ENCODE results near the gene COL24A1. TPM values are rescaled to one million over a fixed set of nuclear protein-coding genes. Genes with fewer than 3 reads are reported as not detected.

The COL24A1 gene
- total RNA-seq, 1 experiment from 2014 or later = 0.35 TPM

DNA sequence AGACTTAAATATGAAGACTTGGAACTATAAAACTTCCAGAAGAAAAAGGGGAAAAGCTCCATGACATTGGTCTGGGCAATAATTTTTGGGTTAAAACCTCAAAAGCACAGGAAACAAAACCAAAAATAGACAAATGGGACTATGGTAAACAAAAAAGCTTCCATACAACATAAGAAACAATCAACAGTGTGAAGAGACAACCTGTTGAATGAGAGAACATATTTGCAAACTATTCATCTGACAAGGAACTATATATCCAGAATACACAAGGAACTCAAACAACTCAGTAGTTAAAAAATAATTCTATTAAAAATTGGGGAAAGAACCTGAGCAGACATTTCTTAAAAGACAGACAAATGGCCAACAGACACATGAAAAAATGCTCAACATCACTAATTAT is 255.7 kb downstream of the COL24A1 start:
- H3K9me3 Mint-ChIP-seq = peaks cover 0 to 2% of the 10 kb centered on the region in 2 experiments; a peak in 2 of 5 replicates
- H3K79me1 ChIP-seq (ENCODE audit: insufficient read depth, low read depth, low read length, poor library complexity, severe bottlenecking) = no peaks in the 10 kb centered on the region
- H3K27me3 ChIP-seq (ENCODE audit: insufficient read depth, low read length) = no peaks in the 10 kb centered on the region
- no peak overlapping the region for H2BK120ac ChIP-seq (ENCODE audit: low read depth, low read length, poor library complexity, severe bottlenecking)
- H4K91ac ChIP-seq (ENCODE audit: insufficient read length, low read depth, low read length) = no peak overlapping the region
- no peak overlapping the region for H3K4me2 ChIP-seq (ENCODE audit: insufficient read depth, insufficient read length, low read length)
- no peaks in the 10 kb centered on the region for H3K9me3 ChIP-seq (ENCODE audit: control insufficient read depth, low read depth, low read length)
- H3K27ac Mint-ChIP-seq = no peak overlapping the region
- no peak overlapping the region for H3T11ph ChIP-seq (ENCODE audit: low read length)
- no peak overlapping the region for H2BK12ac ChIP-seq (ENCODE audit: insufficient read length, low read depth, low read length)
- no peak overlapping the region for H4K8ac ChIP-seq (replicated peaks; ENCODE audit: insufficient read length, low read depth, low read length)
- no peak overlapping the region for H2AFZ ChIP-seq (ENCODE audit: low read length)
- H2BK15ac ChIP-seq (ENCODE audit: low read depth, low read length) = no peak overlapping the region
- H4K5ac ChIP-seq (ENCODE audit: insufficient read length, low read depth, low read length) = no peak overlapping the region
- no peaks in the 10 kb centered on the region for H3K23me2 ChIP-seq (ENCODE audit: insufficient read length, low read depth, low read length, poor library complexity, severe bottlenecking)
- no peak overlapping the region for H3K4me3 Mint-ChIP-seq
- no peak overlapping the region for H2AK5ac ChIP-seq (ENCODE audit: insufficient read length, low read length)
- TF ChIP-seq, protein P1, sequence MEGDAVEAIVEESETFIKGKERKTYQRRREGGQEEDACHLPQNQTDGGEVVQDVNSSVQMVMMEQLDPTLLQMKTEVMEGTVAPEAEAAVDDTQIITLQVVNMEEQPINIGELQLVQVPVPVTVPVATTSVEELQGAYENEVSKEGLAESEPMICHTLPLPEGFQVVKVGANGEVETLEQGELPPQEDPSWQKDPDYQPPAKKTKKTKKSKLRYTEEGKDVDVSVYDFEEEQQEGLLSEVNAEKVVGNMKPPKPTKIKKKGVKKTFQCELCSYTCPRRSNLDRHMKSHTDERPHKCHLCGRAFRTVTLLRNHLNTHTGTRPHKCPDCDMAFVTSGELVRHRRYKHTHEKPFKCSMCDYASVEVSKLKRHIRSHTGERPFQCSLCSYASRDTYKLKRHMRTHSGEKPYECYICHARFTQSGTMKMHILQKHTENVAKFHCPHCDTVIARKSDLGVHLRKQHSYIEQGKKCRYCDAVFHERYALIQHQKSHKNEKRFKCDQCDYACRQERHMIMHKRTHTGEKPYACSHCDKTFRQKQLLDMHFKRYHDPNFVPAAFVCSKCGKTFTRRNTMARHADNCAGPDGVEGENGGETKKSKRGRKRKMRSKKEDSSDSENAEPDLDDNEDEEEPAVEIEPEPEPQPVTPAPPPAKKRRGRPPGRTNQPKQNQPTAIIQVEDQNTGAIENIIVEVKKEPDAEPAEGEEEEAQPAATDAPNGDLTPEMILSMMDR (conservative IDR thresholded peaks at IDR 0.05) = no peak
- no peak overlapping the region for H3K18ac ChIP-seq (ENCODE audit: insufficient read length, low read depth, low read length)
- no peak overlapping the region for H3K23ac ChIP-seq (ENCODE audit: insufficient read length, low read depth, low read length)
- H3K9ac ChIP-seq (ENCODE audit: extremely low read depth, insufficient read length, low read length) = no peak overlapping the region
- no peaks in the 10 kb centered on the region for H4K20me1 ChIP-seq (ENCODE audit: control insufficient read depth, insufficient read depth, insufficient read length)
- no peak for DNase-seq
- H3K27me3 Mint-ChIP-seq (ENCODE audit: low read depth) = no peaks in the 10 kb centered on the region
- H3K27ac ChIP-seq (ENCODE audit: insufficient read length, low read depth, low read length) = no peak overlapping the region
- H3K4me1 Mint-ChIP-seq = no peaks in the 10 kb centered on the region
- H3K4me1 ChIP-seq (ENCODE audit: insufficient read depth, low read length) = no peaks in the 10 kb centered on the region
- no peak overlapping the region for H3K56ac ChIP-seq (ENCODE audit: insufficient read length, low read depth, low read length)
- no peak overlapping the region for H2BK5ac ChIP-seq (ENCODE audit: insufficient read length, low read length)
- no peaks in the 10 kb centered on the region for H3K36me3 Mint-ChIP-seq (ENCODE audit: insufficient read depth in 1 of 3, low read depth in 3 of 3)
- H3K79me2 ChIP-seq (ENCODE audit: insufficient read depth, low read length) = no peaks in the 10 kb centered on the region
- H3K14ac ChIP-seq (ENCODE audit: insufficient read depth, low read length) = no peak overlapping the region
- no peak overlapping the region for H2BK20ac ChIP-seq (ENCODE audit: low read depth, low read length, poor library complexity, severe bottlenecking)
- H3K4ac ChIP-seq (ENCODE audit: low read depth, low read length) = no peak overlapping the region
